ENCODE measurements around the gene RYR3.

DNA sequence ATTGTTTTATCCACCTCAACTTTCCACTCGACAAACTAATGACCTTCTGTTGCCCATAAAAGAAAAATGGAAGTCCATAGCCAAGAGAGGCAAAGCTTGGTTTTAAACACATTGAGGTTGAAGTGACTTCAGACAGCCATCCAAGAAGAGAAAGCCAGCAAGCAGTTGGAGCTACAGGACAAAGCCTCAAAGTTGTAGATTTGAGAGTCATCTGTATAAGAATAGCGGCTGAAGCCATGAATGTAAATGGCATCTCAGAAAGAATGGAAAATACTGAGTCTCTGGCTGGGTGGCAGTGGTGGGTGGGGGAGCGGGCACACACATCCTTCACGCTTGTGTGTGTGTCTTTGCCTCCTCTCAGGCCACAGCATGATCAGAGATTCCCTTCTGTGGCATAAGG lies 533.4 kb downstream of the RYR3 start:
- TF ChIP-seq BACH2 (CRISPR knock-in tag; IDR thresholded peaks at IDR 0.05; ENCODE audit: borderline replicate concordance): no peak
- TF ChIP-seq ZFP30 (CRISPR knock-in tag; IDR thresholded peaks at IDR 0.05): no peak
- no peak for TF ChIP-seq TOX (CRISPR knock-in tag; IDR thresholded peaks at IDR 0.05; ENCODE audit: borderline replicate concordance)
- no peak for TF ChIP-seq GLIS3 (CRISPR knock-in tag; IDR thresholded peaks at IDR 0.05)
- TF ChIP-seq ARNTL (CRISPR knock-in tag; IDR thresholded peaks at IDR 0.05; ENCODE audit: borderline replicate concordance, low read depth): no peak
- no peak for TF ChIP-seq CSDC2 (CRISPR knock-in tag; IDR thresholded peaks at IDR 0.05)
- no peak for TF ChIP-seq ZNF70 (CRISPR knock-in tag; IDR thresholded peaks at IDR 0.05)
- TF ChIP-seq OSR1 (CRISPR knock-in tag; IDR thresholded peaks at IDR 0.05): no peak
- no peak for TF ChIP-seq PPARA (CRISPR knock-in tag; IDR thresholded peaks at IDR 0.05; ENCODE audit: borderline replicate concordance)
